Ascending aorta (tissue), 2 donors: ENCODE results near the gene LIG1. TPM values are rescaled to one million over a fixed set of nuclear protein-coding genes. Genes with fewer than 3 reads are reported as not detected.
"Not testable (repeated sequence)": the region's sequence is repeated elsewhere in the genome, so short reads cannot be mapped to it uniquely, and the experiment has no call there.

Experiments
- DNase-seq, 2 donors: peaks; one replicate each; pipeline ENCODE4 v3.0.0-alpha.2; 2019; ENCODE audit warnings: low spot score in 2 of 2
- H3K27ac ChIP-seq, 2 donors: fragments of 200-600 bp; sonication (generic); one replicate each; pipeline ENCODE4 v1.5.1; 2016 to 2017; ENCODE audit warnings: mild to moderate bottlenecking in 1 of 2
- H3K27me3 ChIP-seq: fragments of 200-600 bp; sonication (generic); one replicate; pipeline ENCODE4 v1.5.1; 2017
- H3K36me3 ChIP-seq, 2 donors: fragments of 200-600 bp; sonication (generic); one replicate each; pipeline ENCODE4 v1.5.1; 2016
- H3K4me1 ChIP-seq, 2 donors: fragments of 200-600 bp; sonication (generic); one replicate each; pipeline ENCODE4 v1.5.1; 2016 to 2017; ENCODE audit warnings: mild to moderate bottlenecking in 1 of 2
- H3K4me3 ChIP-seq, 2 donors: fragments of 200-600 bp; sonication (generic); one replicate each; pipeline ENCODE4 v1.5.1; 2016 to 2017; ENCODE audit warnings: mild to moderate bottlenecking in 1 of 2
- H3K9me3 ChIP-seq, 2 donors: fragments of 200-600 bp; sonication (generic); one replicate each; pipeline ENCODE4 v1.5.1; 2016
- intact Hi-C: fragments of 100-400 bp; cut with DNase I; formaldehyde crosslinking; loops from one replicate; pipeline ENCODE4 v1.15.1; 2023
- total RNA-seq: library from RNA; depleted of rRNA; stranded (reverse); fragments of >200 nt; gene quantifications from one replicate; pipeline ENCODE4 v1.1.0, GENCODE V29; 2016
- TF ChIP-seq, protein P1 (sequence below), 3 experiments: fragments of 200-600 bp in 2 of 3; fragments of 450-650 bp in 1 of 3; sonication (generic) in 2 of 3; IDR thresholded peaks; one replicate each; pipeline ENCODE4 v1.5.1; 2016 to 2019; ENCODE audit warnings: antibody characterized with exemption in 3 of 3, mild to moderate bottlenecking in 1 of 3, moderate library complexity in 1 of 3

LIG1 gene
- total RNA-seq, 1 donor from 2014 or later = 0.64 TPM

- no peaks in the 10 kb centered on the region for H3K4me1 ChIP-seq
- no peaks in the 10 kb centered on the region for H3K9me3 ChIP-seq
- peaks cover 46 to 56% of the 10 kb centered on the region in 2 donors for H3K36me3 ChIP-seq
- DNase-seq = no peak
- TF ChIP-seq, protein P1, sequence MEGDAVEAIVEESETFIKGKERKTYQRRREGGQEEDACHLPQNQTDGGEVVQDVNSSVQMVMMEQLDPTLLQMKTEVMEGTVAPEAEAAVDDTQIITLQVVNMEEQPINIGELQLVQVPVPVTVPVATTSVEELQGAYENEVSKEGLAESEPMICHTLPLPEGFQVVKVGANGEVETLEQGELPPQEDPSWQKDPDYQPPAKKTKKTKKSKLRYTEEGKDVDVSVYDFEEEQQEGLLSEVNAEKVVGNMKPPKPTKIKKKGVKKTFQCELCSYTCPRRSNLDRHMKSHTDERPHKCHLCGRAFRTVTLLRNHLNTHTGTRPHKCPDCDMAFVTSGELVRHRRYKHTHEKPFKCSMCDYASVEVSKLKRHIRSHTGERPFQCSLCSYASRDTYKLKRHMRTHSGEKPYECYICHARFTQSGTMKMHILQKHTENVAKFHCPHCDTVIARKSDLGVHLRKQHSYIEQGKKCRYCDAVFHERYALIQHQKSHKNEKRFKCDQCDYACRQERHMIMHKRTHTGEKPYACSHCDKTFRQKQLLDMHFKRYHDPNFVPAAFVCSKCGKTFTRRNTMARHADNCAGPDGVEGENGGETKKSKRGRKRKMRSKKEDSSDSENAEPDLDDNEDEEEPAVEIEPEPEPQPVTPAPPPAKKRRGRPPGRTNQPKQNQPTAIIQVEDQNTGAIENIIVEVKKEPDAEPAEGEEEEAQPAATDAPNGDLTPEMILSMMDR (IDR thresholded peaks at IDR 0.05) = no peak
- intact Hi-C loops = no loop called here
- H3K27me3 ChIP-seq = no peaks in the 10 kb centered on the region
- H3K4me3 ChIP-seq = no peak overlapping the region
- no peak overlapping the region for H3K27ac ChIP-seq
Observed at GRCh38 chr19:48094855-48095203, 75.3 kb downstream of the LIG1 start.

GRCh38 chr19:48094129-48094854 is 75.9 kb downstream of the LIG1 start:
- no peak for DNase-seq
- Histone ChIP-seq H3K36me3 (peaks cover 46 to 50% of the 10 kb centered on the region in 2 donors), H3K4me3 (no peak overlapping the region), H3K27me3 (no peaks in the 10 kb centered on the region), H3K4me1 (no peaks in the 10 kb centered on the region), H3K9me3 (no peaks in the 10 kb centered on the region), H3K27ac (no peak overlapping the region)
- intact Hi-C loops = no loop called here
- TF ChIP-seq, protein P1 (IDR thresholded peaks at IDR 0.05) = no peak

DNA sequence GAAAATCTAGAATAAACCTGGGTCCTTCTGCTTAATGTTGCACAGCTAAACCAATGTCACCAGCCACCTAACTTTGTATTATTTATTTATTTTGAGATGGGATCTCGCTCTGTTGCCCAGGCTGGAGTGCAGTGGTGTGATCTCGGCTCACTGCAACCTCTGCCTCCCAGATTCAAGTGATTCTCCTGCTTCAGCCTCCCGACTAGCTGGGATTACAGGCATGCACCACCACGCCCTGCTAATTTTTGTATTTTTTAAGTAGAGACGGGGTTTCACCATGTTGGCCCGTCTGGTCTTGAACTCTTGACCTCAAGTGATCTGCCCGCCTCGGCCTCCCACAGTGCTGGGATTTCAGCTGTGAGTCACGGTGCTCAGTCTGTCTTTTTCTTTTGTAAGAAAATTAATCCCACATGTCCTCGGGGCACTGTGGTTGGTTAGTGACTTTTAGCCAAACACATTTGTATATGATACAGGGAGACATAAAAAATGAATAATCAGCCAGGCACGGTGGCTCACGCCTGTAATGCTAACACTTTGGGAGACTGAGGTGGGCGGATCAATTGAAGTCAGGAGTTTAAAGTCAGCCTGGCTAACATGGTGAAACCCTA is 78.9 kb downstream of the LIG1 start:
- H3K27me3 ChIP-seq, H3K27ac ChIP-seq, intact Hi-C loops, DNase-seq, H3K9me3 ChIP-seq, H3K4me3 ChIP-seq, H3K4me1 ChIP-seq: not testable (repeated sequence)
- peaks cover 27 to 38% of the 10 kb centered on the region in 2 donors for H3K36me3 ChIP-seq

GRCh38 chr19:48090281-48090802 is 79.8 kb downstream of the LIG1 start:
- no peak for DNase-seq
- Histone ChIP-seq H3K27me3 (no peaks in the 10 kb centered on the region), H3K9me3 (no peaks in the 10 kb centered on the region), H3K36me3 (peaks cover 20 to 30% of the 10 kb centered on the region in 2 donors), H3K27ac (no peak overlapping the region), H3K4me3 (no peak overlapping the region), H3K4me1 (no peaks in the 10 kb centered on the region)
- TF ChIP-seq, protein P1 (IDR thresholded peaks at IDR 0.05) = no peak
- intact Hi-C loops = no loop called here

DNA sequence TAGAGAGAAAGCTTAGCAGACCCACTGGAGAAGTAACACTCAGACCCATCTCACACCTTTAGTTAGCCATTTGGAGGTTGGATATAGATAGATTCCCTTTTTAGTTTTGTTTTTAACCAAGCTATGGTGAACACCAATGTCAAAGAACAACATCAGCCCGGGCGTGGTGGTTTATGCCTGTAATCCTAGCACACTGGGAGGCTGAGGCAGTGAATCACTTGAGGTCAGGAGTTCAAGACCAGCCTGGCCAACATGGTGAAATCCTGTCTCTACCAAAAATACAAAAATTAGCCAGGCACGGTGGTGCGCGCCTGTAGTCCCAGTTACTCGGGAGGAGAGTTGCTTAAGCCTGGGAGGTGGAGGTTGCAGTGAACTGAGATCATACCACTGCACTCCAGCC is 81.2 kb downstream of the LIG1 start:
- H3K27me3 ChIP-seq, H3K27ac ChIP-seq, DNase-seq, H3K9me3 ChIP-seq, H3K4me1 ChIP-seq, intact Hi-C loops, H3K4me3 ChIP-seq: not testable (repeated sequence)
- peaks cover 7 to 16% of the 10 kb centered on the region in 2 donors for H3K36me3 ChIP-seq

- Histone ChIP-seq H3K4me3 (no peak overlapping the region), H3K27me3 (no peaks in the 10 kb centered on the region), H3K36me3 (peaks cover 0 to 3% of the 10 kb centered on the region in 2 donors), H3K4me1 (no peaks in the 10 kb centered on the region), H3K27ac (no peak overlapping the region), H3K9me3 (no peaks in the 10 kb centered on the region)
- TF ChIP-seq, protein P1 (IDR thresholded peaks at IDR 0.05) = no peak
- DNase-seq = no peak
- intact Hi-C loops = no loop called here
Observed at GRCh38 chr19:48085904-48086864, 84.0 kb downstream of the LIG1 start.
